HUES48 (cell line): ENCODE results near the gene SERPINB8.

Experiments
- H3K27ac ChIP-seq: one replicate; pipeline ENCODE4 v1.7.0; 2013; ENCODE audit warnings: low read depth, low read length, inconsistent platforms
- H3K27me3 ChIP-seq: 2 replicates; pipeline ENCODE4 v1.6.1; 2013; ENCODE audit warnings: mild to moderate bottlenecking, low read length; ENCODE audit not compliant: control insufficient read depth, insufficient read depth
- H3K36me3 ChIP-seq: 2 replicates; pipeline ENCODE4 v1.6.1; 2013; ENCODE audit warnings: low read length; ENCODE audit not compliant: control insufficient read depth, insufficient read depth
- H3K4me1 ChIP-seq: 2 replicates; pipeline ENCODE4 v1.6.1; 2013; ENCODE audit warnings: mild to moderate bottlenecking, low read length; ENCODE audit not compliant: control insufficient read depth, insufficient read depth
- H3K4me3 ChIP-seq: 2 replicates; pipeline ENCODE4 v1.5.1; 2013; ENCODE audit warnings: mild to moderate bottlenecking, low read depth, low read length
- H3K9ac ChIP-seq: 2 replicates; pipeline ENCODE4 v1.6.1; 2013; ENCODE audit warnings: mild to moderate bottlenecking, low read depth, low read length, moderate library complexity
- H3K9me3 ChIP-seq: 2 replicates; pipeline ENCODE4 v1.6.1; 2013; ENCODE audit warnings: low read length; ENCODE audit not compliant: control insufficient read depth, insufficient read depth

Gene SERPINB8

DNA sequence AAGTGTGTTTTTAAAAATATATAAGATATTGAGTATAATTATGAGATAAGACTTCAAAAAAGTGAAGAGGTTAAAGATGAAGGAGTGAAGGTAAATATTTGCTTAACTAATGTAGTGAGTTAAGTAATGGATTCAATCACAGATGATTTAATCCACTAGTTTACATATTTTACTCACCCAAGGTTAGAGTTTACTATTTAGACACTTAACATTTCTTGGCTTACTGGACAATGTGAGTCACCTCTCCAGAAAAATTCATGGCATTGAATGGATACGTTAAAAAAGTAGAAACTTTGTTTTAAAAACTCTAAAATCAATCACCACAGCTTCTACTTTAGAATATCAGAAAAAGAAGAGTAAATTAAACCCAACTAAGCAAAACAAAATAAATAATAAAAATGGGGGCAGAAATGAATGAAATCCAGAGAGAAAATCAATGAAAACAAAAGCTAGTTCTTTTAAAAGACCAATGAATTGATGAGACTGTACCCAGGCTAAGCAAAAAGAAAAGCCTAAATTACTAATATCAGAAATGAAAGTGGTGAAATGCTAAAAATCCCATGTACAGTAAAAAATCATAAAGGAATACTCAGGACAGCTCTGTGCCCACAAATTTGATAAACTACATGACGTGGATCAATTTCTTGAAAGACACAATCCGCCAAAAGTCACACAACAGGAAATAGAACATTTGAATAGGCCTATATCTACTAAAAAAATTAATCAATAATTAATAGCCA is 22.7 kb upstream of the SERPINB8 start:
- no peaks in the 10 kb centered on the region for H3K4me1 ChIP-seq
- H3K9ac ChIP-seq = no peak overlapping the region
- H3K36me3 ChIP-seq = no peaks in the 10 kb centered on the region
- H3K4me3 ChIP-seq = no peak overlapping the region
- peaks cover 15% of the 10 kb centered on the region; the same call in 1 of the 2 replicates for H3K27me3 ChIP-seq
- no peaks in the 10 kb centered on the region for H3K9me3 ChIP-seq
- H3K27ac ChIP-seq = no peak overlapping the region

DNA sequence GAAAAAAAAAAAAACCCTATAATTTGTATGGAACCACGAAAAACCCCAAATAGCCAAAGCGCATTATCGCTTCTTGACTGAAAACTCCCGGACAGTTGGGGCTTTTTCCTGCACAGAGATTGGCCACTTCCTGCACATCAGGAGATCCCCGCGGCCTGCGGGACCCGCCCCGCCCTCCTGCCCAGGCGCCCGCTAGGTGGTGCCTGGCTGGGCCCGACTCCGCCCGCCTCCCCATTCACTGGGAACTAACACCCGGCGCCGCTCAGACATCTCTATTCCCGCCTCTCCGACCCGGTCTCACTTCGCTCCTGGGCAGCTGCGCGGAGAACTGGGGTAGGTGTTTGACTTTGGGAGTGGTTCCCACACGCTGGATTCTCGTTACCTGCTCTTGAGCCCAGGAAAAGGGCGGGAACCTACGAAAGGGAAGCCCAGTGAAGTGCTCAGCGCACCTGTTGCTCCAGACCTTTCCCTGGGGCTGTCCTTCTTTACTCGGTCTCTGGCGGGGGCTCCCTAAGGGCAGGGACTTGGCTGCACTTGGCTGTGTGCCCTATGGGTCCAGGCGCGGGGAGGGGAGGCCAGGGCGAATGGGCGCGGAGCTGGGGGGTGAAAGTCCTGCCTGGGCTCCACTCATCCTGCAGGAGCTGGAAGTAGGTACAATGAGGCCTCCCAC is 20.7 kb upstream of the SERPINB8 start, which contains the start of gene HMSD:
Gene HMSD, plus strand, starts transcription at position 234 of the 670 bp plus-strand sequence. CDS start 4,155 bp downstream, outside the sequence.
- no peaks in the 10 kb centered on the region for H3K9me3 ChIP-seq
- H3K4me3 ChIP-seq = peak within 1 kb of the TSS; percentile 66
- no peaks in the 10 kb centered on the region for H3K4me1 ChIP-seq
- H3K27ac ChIP-seq = peak within 1 kb of the TSS; percentile 50
- H3K36me3 ChIP-seq = no peaks in the 10 kb centered on the region
- H3K27me3 ChIP-seq = peaks cover 15% of the 10 kb centered on the region; the same call in 1 of the 2 replicates
- no peak within 1 kb of the TSS for H3K9ac ChIP-seq

DNA sequence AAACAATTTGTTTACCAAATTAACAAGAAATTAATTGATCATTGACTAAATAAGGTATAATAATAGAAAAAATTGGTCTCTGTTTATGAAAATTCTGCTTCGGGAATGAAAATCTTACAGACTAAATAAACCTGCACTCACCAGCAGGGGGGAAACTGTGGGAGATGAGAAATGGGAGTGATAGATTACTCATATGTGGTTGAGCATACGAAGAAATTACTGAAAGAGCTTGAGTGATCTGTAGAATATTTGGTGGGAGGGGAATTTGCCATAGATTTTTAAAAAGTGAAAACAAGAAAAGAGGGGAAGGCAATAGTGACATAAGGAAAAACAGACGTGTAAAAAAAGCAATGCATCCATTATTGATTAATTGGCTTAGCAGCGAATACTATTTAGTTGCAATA is 18.6 kb upstream of the SERPINB8 start:
- H3K9me3 ChIP-seq = no peaks in the 10 kb centered on the region
- H3K9ac ChIP-seq = no peak overlapping the region
- no peak overlapping the region for H3K4me3 ChIP-seq
- no peaks in the 10 kb centered on the region for H3K36me3 ChIP-seq
- H3K4me1 ChIP-seq = no peaks in the 10 kb centered on the region
- peaks cover 15% of the 10 kb centered on the region; the same call in 1 of the 2 replicates for H3K27me3 ChIP-seq
- no peak overlapping the region for H3K27ac ChIP-seq

DNA sequence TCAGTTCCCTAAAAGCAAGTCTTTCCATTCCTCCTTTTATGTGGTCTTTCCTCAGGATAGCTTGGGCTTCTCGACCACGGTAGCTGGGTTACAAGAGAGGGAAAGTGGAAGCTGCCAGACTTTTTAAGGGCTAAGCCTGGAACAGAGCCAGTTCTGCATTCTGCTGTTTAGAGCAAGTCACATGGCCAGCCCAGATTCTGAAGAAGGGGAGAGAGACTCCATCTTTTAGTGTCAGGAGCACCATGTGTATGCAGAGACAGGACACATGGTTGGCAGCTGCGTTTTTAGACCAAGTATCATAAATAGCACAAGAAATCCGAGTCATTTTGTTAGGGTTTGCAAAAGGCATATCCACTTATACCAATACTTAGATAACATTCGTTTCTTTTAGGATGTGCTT is 16.1 kb upstream of the SERPINB8 start:
- Histone ChIP-seq H3K9ac (no peak overlapping the region), H3K9me3 (no peaks in the 10 kb centered on the region), H3K27me3 (no peaks in the 10 kb centered on the region), H3K27ac (no peak overlapping the region), H3K4me1 (no peaks in the 10 kb centered on the region), H3K36me3 (no peaks in the 10 kb centered on the region), H3K4me3 (no peak overlapping the region)

DNA sequence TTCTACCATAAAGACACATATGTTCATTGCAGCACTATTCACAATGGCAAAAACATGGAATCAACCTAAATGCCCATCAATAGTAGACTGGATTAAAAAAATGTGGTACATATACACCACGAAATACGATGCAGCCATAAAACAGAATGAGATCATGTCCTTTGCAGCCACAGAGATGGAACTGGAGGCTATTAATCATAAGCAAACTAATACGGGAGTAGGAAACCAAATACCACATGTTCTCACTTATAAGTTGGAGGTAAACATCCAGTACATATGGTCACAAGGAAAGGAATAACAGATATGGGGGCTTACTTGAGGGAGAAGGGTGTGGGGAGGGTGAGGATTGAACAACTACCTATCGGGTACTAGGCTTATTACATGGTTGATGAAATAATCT is 13.1 kb upstream of the SERPINB8 start:
- H3K9ac ChIP-seq = no peak overlapping the region
- H3K27ac ChIP-seq = no peak overlapping the region
- H3K9me3 ChIP-seq = no peaks in the 10 kb centered on the region
- H3K4me1 ChIP-seq = no peaks in the 10 kb centered on the region
- no peaks in the 10 kb centered on the region for H3K27me3 ChIP-seq
- H3K4me3 ChIP-seq = no peak overlapping the region
- H3K36me3 ChIP-seq = no peaks in the 10 kb centered on the region

DNA sequence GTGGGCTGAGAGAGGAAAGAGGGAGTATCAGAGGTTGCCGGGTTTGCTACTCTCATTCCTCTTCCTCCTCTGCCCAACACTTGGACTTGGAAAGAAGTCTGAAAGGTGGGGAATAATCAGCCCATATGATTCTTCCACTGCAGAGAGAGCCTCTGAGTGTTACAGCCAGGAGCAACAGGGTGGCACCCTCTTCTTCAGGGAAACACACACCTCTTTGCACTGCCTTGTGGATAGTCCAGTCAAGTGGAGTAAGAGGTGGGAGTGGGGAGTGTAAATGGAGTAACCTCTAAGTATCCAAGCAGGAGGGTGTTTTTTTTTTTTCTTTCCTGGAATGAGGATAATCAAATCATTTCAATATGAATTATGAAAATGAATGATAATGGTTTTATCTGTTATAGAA is 9.0 kb upstream of the SERPINB8 start:
- H3K36me3 ChIP-seq = no peaks in the 10 kb centered on the region
- H3K27ac ChIP-seq = no peak overlapping the region
- no peaks in the 10 kb centered on the region for H3K4me1 ChIP-seq
- peaks cover 13% of the 10 kb centered on the region for H3K27me3 ChIP-seq
- H3K9me3 ChIP-seq = no peaks in the 10 kb centered on the region
- no peak overlapping the region for H3K9ac ChIP-seq
- H3K4me3 ChIP-seq = no peak overlapping the region

DNA sequence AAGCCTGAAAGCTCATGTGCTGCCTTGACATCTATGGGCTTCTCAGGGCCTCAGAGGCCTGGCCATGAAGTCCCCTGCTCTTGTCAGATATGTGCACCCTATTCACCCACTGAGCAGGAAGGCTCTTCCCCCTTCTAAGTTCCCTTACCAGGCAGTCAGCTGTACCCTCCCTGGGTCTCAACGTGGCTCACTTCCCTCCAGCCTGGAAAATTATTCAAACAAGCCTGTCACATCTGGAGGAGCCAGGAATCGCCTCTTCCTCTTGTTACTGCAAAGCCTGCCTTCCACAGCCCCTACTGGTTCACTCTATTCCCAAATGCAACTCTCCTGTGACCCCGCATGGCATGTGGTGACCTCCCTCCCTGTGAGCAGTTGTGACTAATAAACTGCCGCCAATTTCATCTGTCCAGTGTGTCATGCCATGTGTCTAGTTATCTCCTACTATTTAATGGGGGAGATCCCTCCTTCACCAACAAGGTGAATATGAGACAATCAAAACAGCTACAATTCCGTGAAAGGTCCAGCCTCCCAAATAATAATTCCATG is 8.4 kb upstream of the SERPINB8 start:
- Histone ChIP-seq H3K4me3 (no peak overlapping the region), H3K4me1 (no peaks in the 10 kb centered on the region), H3K9me3 (no peaks in the 10 kb centered on the region), H3K36me3 (no peaks in the 10 kb centered on the region), H3K9ac (no peak overlapping the region), H3K27ac (no peak overlapping the region), H3K27me3 (peaks cover 18% of the 10 kb centered on the region)

DNA sequence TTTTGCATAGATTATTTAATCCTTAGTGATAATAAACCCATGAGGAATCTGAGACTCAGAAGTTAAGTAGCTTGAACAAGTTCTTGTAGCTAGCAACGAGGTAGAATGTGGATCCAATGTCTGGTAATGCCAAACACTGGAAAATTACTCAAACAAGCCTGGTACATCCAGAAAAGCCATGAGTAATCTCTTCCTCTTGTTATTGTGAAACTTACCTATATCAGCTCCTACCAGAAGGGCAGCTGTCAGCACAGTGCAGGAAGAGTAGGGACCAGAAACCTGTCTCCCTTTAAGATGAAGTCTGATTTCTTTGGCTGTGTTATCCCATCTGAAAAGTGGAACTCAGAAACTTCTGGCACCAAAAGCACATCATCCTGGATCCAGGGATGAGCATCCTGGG is 7.7 kb upstream of the SERPINB8 start:
- Histone ChIP-seq H3K27me3 (peaks cover 21% of the 10 kb centered on the region), H3K4me3 (no peak overlapping the region), H3K4me1 (no peaks in the 10 kb centered on the region), H3K9ac (no peak overlapping the region), H3K27ac (no peak overlapping the region), H3K36me3 (no peaks in the 10 kb centered on the region), H3K9me3 (no peaks in the 10 kb centered on the region)

DNA sequence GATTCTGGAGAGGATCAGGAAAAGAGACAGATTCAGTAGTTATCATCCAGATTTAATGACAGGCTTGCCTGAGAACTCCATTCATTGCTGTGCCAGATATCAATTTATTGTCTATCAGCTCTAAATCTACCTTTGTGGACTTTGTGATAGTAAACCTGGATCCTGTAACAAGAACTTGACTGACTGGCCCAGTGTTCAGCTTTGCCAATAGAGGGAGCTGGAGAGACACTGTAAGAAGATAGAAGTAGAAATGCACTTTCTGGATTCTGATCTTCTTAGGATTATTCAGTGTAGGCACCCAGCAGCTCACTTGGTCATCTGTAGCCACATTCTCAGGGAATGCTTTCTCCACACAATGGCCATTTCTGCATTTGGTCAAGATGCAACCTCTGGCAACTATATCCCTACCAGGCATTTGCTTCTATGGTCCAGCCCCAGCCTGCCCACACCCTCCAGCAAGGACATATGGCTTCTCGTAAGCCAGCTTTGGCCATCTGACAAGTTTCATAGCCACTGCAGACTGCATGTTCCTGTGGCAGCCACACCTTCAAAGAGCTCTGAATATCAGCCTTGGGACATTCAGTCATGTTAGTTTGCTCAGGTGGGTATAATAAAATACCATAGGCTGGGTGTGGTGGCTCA is 6.1 kb upstream of the SERPINB8 start:
- no peaks in the 10 kb centered on the region for H3K9me3 ChIP-seq
- no peak overlapping the region for H3K4me3 ChIP-seq
- peaks cover 34% of the 10 kb centered on the region for H3K27me3 ChIP-seq
- no peak overlapping the region for H3K27ac ChIP-seq
- H3K4me1 ChIP-seq = no peaks in the 10 kb centered on the region
- H3K36me3 ChIP-seq = no peaks in the 10 kb centered on the region
- no peak overlapping the region for H3K9ac ChIP-seq

DNA sequence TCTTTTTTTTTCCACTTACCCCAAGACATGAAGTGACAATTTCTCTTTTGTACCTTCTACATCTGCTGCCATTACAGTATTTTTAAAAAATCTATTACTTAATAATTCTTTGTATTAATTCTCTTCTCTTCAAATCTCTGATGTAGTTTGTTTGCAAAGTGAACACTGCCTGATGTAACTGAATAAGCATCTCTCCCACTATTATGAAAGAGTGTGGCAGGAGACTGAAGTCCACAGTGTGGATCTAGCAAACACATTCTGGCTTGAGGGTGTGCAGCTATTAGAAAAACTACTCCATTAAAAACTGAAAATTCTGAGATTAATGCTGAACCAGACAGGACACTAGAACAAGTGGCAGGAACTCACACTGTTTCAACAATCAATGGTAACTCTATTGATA is 5.0 kb upstream of the SERPINB8 start:
- Histone ChIP-seq H3K4me1 (peaks cover 7% of the 10 kb centered on the region), H3K27ac (no peak overlapping the region), H3K9me3 (no peaks in the 10 kb centered on the region), H3K9ac (no peak overlapping the region), H3K36me3 (no peaks in the 10 kb centered on the region), H3K4me3 (no peak overlapping the region), H3K27me3 (peaks cover 39% of the 10 kb centered on the region)
